Fibroblast of peridontal ligament (primary cell): ENCODE measurements around the gene HAPLN2.
"Not testable (repeated sequence)": the region's sequence is repeated elsewhere in the genome, so short reads cannot be mapped to it uniquely, and the experiment has no call there.

Experiments
- DNase-seq: peaks from one replicate; pipeline ENCODE4 v3.0.0-alpha.2; 2010; ENCODE audit errors: extremely low read depth

Gene HAPLN2

GRCh38 chr1:156592158-156592909, 26.9 kb upstream of the HAPLN2 start:
- DNase-seq = no peak

- no peak for DNase-seq
Measured at GRCh38 chr1:156592910-156593660, 26.1 kb upstream of the HAPLN2 start.

- no peak for DNase-seq
Measured at GRCh38 chr1:156593661-156593989, 25.6 kb upstream of the HAPLN2 start.

GRCh38 chr1:156594190-156594589, 25.0 kb upstream of the HAPLN2 start:
- DNase-seq = no peak

- no peak for DNase-seq
Measured at GRCh38 chr1:156595016-156595415, 24.2 kb upstream of the HAPLN2 start.

GRCh38 chr1:156596426-156596825, 22.8 kb upstream of the HAPLN2 start:
- DNase-seq = no peak

- no peak for DNase-seq
Measured at GRCh38 chr1:156598125-156598524, 21.1 kb upstream of the HAPLN2 start.

GRCh38 chr1:156598731-156599432, 20.3 kb upstream of the HAPLN2 start:
- no peak for DNase-seq

- DNase-seq = no peak
Measured at GRCh38 chr1:156599811-156600210, 19.4 kb upstream of the HAPLN2 start.

- peak; percentile 14 for DNase-seq
Measured at GRCh38 chr1:156600733-156601121, 18.5 kb upstream of the HAPLN2 start.

GRCh38 chr1:156601122-156601830, 17.9 kb upstream of the HAPLN2 start, which contains the start of gene GPATCH4:
TSS of gene GPATCH4 (minus strand) at chr1:156601479.
- peak; percentile 97 for DNase-seq

GRCh38 chr1:156601892-156602291, 17.3 kb upstream of the HAPLN2 start:
- DNase-seq = no peak

GRCh38 chr1:156602557-156602993, 16.6 kb upstream of the HAPLN2 start:
- no peak for DNase-seq

- not testable (repeated sequence) for DNase-seq
Measured at GRCh38 chr1:156607344-156607743, 11.9 kb upstream of the HAPLN2 start.

- peak; percentile 79 for DNase-seq
Measured at GRCh38 chr1:156608036-156608674, 11.1 kb upstream of the HAPLN2 start.

- DNase-seq = no peak
Measured at GRCh38 chr1:156608981-156609380, 10.2 kb upstream of the HAPLN2 start.

- not testable (repeated sequence) for DNase-seq
Measured at GRCh38 chr1:156610072-156610471, 9.1 kb upstream of the HAPLN2 start.

- DNase-seq = no peak
Measured at GRCh38 chr1:156612666-156613065, 6.5 kb upstream of the HAPLN2 start.

- DNase-seq = no peak
Measured at GRCh38 chr1:156615946-156616345, 3.3 kb upstream of the HAPLN2 start.

- peak; percentile 28 for DNase-seq
Measured at GRCh38 chr1:156616463-156616862, 2.8 kb upstream of the HAPLN2 start.

GRCh38 chr1:156619582-156619955, 354 bp downstream of the HAPLN2 start:
- DNase-seq = no peak
